HEK293T (cell line): ENCODE results near the gene ETV6.

Experiments
- CTCF ChIA-PET: fragments of 350-600 bp; formaldehyde crosslinking; extraction: SDS; loops from one replicate; lab custom pipeline; 2021; ENCODE audit warnings: antibody characterized with exemption, inconsistent platforms; lab: Yijun Ruan, JAX
- POLR2A ChIA-PET: fragments of 350-600 bp; formaldehyde crosslinking; extraction: SDS; loops from one replicate; lab custom pipeline; 2020; ENCODE audit warnings: antibody characterized with exemption, inconsistent platforms; lab: Yijun Ruan, JAX
- DNase-seq: peaks from one replicate; pipeline ENCODE4 v3.0.0; 2012; ENCODE audit warnings: mixed read lengths; ENCODE audit errors: extremely low spot score
- ARNT ChIP-seq: fragments of 450-650 bp; IDR thresholded peaks from 2 replicates; pipeline ENCODE4 v1.6.1; 2017; ENCODE audit warnings: mild to moderate bottlenecking
- BHLHE40 ChIP-seq: fragments of 450-650 bp; IDR thresholded peaks from 2 replicates; pipeline ENCODE4 v1.6.1; 2016; ENCODE audit warnings: mild to moderate bottlenecking, moderate library complexity, borderline replicate concordance
- CTBP1 ChIP-seq: fragments of 450-650 bp; IDR thresholded peaks from 2 replicates; pipeline ENCODE4 v1.6.1; 2016; ENCODE audit warnings: borderline replicate concordance
- ELF4 ChIP-seq: fragments of 450-650 bp; IDR thresholded peaks from 2 replicates; pipeline ENCODE4 v1.6.1; 2017; ENCODE audit warnings: antibody characterized with exemption
- FOXA1 ChIP-seq: fragments of 450-650 bp; IDR thresholded peaks from 2 replicates; pipeline ENCODE4 v1.6.1; 2016; ENCODE audit warnings: mild to moderate bottlenecking
- FOXK2 ChIP-seq: fragments of 450-650 bp; IDR thresholded peaks from 2 replicates; pipeline ENCODE4 v1.6.1; 2016; ENCODE audit warnings: mild to moderate bottlenecking
- FOXM1 ChIP-seq: fragments of 450-650 bp; IDR thresholded peaks from 2 replicates; pipeline ENCODE4 v1.6.1; 2017; ENCODE audit warnings: mild to moderate bottlenecking, borderline replicate concordance
- HDGF ChIP-seq: fragments of 450-650 bp; IDR thresholded peaks from 2 replicates; pipeline ENCODE4 v1.6.1; 2017; ENCODE audit warnings: antibody characterized with exemption, borderline replicate concordance
- L3MBTL2 ChIP-seq: fragments of 450-650 bp; conservative IDR thresholded peaks from 2 replicates; pipeline ENCODE4 v1.6.1; 2016; ENCODE audit warnings: mild to moderate bottlenecking
- LEF1 ChIP-seq: fragments of 450-650 bp; IDR thresholded peaks from 2 replicates; pipeline ENCODE4 v1.6.1; 2017; ENCODE audit warnings: mild to moderate bottlenecking, borderline replicate concordance
- NFRKB ChIP-seq: fragments of 450-650 bp; IDR thresholded peaks from 2 replicates; pipeline ENCODE4 v1.6.1; 2016; ENCODE audit warnings: mild to moderate bottlenecking, moderate library complexity
- SP1 ChIP-seq: fragments of 450-650 bp; IDR thresholded peaks from 2 replicates; pipeline ENCODE4 v1.6.1; 2017
- SUZ12 ChIP-seq: fragments of 450-650 bp; IDR thresholded peaks from 2 replicates; pipeline ENCODE4 v1.6.1; 2016; ENCODE audit warnings: mild to moderate bottlenecking
- TARDBP ChIP-seq: fragments of 450-650 bp; IDR thresholded peaks from 2 replicates; pipeline ENCODE4 v1.6.1; 2016
- ZNF384 ChIP-seq: fragments of 450-650 bp; IDR thresholded peaks from 2 replicates; pipeline ENCODE4 v1.6.1; 2016
- TF ChIP-seq, protein P1 (sequence below): fragments of 450-650 bp; IDR thresholded peaks from 2 replicates; pipeline ENCODE4 v1.6.1; 2016

The ETV6 gene

DNA sequence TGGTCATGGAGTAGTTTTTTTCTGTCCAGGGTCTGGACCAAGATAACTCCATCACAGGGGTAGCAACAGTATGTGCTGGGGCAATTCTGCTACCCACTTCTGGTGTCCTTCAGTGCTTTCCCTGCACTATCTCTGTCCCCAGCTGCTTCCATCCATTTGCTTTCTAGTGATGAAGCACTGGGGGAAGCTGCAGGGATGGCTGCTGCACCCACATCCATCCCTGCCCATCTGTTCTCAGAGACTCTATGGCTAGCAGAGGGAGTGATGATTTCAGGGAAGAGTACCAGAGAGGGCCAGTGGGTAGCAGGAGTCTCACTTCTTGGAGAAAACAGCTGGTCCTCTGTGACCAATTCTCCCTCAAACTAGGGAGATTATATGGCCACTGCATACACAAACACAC, 44.1 kb downstream of the ETV6 start:
- ChIA-PET CTCF (no interaction called here), POLR2A (no interaction called here)
- TF ChIP-seq ZNF384: no peak
- no peak for TF ChIP-seq ARNT
- no peak for TF ChIP-seq ELF4
- TF ChIP-seq FOXK2: no peak
- TF ChIP-seq FOXM1: no peak
- TF ChIP-seq BHLHE40: no peak
- TF ChIP-seq, protein P1, sequence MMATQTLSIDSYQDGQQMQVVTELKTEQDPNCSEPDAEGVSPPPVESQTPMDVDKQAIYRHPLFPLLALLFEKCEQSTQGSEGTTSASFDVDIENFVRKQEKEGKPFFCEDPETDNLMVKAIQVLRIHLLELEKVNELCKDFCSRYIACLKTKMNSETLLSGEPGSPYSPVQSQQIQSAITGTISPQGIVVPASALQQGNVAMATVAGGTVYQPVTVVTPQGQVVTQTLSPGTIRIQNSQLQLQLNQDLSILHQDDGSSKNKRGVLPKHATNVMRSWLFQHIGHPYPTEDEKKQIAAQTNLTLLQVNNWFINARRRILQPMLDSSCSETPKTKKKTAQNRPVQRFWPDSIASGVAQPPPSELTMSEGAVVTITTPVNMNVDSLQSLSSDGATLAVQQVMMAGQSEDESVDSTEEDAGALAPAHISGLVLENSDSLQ: no peak
- no peak for TF ChIP-seq NFRKB
- no peak for TF ChIP-seq LEF1
- no peak for TF ChIP-seq FOXA1
- TF ChIP-seq SUZ12: no peak
- no peak for TF ChIP-seq CTBP1
- no peak for TF ChIP-seq HDGF
- no peak for TF ChIP-seq TARDBP
- no peak for TF ChIP-seq L3MBTL2
- TF ChIP-seq SP1: no peak
- no peak for DNase-seq

DNA sequence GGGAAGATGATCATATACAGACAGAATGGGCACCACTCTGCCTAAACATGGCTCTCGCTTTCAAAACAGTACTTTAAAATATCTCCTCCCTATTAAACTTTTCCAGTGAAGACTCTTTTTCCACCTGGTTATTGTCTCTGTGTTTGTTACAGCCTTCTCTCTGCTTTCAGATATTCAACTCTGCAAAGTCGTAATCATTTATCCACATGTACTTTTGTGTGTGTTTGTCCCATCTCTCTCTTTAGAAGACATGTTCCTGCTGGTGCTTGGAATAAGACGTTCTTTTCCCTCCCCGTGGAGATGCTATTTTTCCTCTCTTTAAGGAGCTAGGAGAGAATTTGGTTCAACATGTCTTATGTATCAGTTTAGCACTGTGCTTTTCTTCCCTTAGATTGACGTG, 45.1 kb downstream of the ETV6 start:
- TF ChIP-seq NFRKB (no peak), L3MBTL2 (no peak), ZNF384 (no peak)
- POLR2A ChIA-PET: no interaction called here
- DNase-seq: no peak
- CTCF ChIA-PET: no interaction called here

DNA sequence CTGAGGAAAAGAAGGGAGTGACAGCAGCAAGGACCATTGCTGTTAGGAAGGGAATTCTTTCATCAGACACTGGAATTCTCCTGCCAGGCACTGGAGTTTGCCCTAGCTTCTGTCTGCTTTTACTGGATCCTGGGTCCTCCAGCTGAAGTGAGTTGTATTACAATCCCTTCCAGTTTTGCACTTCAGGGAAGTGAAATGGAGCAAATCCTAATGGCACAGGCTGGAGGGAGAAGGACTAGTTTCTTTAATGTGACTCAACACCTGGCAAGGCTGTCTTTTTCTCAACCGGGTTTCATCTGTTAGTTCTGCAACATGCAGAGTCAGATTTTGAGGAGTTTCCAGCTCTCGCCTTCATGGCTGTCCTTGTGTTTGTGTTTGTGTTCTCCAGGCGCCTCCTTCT, 45.8 kb downstream of the ETV6 start:
- ChIA-PET CTCF (no interaction called here), POLR2A (no interaction called here)
- no peak for DNase-seq
- TF ChIP-seq, protein P1: no peak
- TF ChIP-seq FOXA1: no peak
- no peak for TF ChIP-seq L3MBTL2
- TF ChIP-seq ZNF384: no peak
- TF ChIP-seq FOXK2: no peak
- no peak for TF ChIP-seq TARDBP
- TF ChIP-seq ELF4: no peak
- no peak for TF ChIP-seq SP1
- no peak for TF ChIP-seq NFRKB
- TF ChIP-seq FOXM1: no peak
- TF ChIP-seq SUZ12: no peak
- TF ChIP-seq CTBP1: no peak
- no peak for TF ChIP-seq HDGF
- TF ChIP-seq BHLHE40: no peak

DNA sequence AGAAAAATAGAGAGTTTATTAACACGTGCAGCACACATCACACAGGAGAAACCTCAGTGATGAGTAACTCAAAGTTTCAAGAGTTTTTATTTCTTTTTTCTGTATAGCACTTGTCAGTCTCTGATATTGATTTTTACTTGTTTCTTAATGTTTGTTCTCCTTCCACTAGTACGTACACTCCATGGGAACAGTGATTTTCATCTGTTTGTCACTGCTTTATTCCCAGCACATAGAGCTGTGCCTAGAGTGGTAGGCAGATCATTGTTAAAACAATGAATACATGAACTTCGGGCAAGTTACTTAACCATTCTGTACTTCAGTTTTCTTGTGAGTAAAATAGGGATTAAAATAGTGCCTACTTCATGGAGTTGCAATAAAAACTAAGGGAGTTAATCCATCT, 46.6 kb downstream of the ETV6 start:
- no peak for DNase-seq
- TF ChIP-seq ELF4 (no peak), HDGF (no peak), L3MBTL2 (no peak), ZNF384 (no peak), ARNT (no peak), BHLHE40 (no peak), FOXM1 (no peak), FOXA1 (no peak)
- CTCF ChIA-PET: no interaction called here
- POLR2A ChIA-PET: no interaction called here

DNA sequence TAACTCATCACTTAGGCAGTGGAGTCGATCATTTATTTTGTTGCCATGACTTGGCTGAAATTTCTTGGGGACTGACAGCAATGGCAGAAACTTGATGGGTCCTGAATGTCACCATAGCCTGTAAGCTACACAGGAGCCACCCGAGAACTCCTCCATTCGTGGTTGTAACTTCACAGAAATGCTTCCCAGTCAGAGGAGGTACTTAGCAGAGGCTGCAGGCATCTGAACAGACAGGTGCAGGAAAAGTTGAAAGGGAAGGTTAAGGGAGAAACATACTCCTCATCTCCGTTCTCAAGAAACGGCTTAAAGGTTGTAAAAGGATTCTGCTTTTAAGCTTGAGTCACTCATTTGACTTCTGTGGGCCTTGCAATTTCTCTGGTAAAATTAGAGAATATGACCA, 47.7 kb downstream of the ETV6 start:
- no peak for DNase-seq
- CTCF ChIA-PET: no interaction called here
- POLR2A ChIA-PET: no interaction called here
- TF ChIP-seq FOXM1 (no peak), NFRKB (no peak)

DNA sequence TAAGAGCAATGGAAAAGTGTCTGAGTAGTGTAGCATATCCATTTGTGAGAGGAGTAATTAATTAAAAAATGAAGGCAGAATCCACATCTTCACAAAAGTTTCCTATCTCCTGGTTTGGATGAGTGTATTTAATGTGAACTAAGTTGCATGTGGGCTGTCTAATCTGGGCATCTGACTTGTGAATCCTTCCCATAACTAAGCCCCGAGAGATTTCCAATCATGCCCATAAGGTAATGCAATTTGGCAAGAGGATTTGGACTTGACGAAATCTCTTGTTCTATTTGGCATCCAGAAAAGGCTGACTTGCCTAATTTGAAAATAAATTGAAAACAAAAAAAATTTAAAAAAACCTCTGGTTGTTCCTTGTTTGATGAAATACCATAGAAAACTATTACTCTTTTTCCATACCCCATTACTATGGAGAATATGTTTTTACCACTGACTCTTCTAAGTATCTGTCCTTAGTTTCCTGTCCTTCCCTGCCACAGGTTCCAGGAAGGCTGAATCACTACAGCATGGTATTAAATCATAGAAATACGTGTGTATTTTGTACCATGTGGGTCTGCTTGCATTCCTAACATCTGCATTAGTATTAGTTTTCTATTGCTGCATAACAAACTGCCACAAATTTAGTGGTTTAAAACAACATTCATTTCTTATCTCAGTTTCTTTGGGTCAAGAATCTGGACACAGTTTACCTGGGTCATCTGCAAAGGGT, 48.4 kb downstream of the ETV6 start:
- ChIA-PET POLR2A (no interaction called here), CTCF (no interaction called here)
- TF ChIP-seq ZNF384 (no peak), SP1 (no peak), ARNT (no peak), HDGF (no peak), ELF4 (no peak), FOXK2 (no peak), LEF1 (no peak)
- TF ChIP-seq, protein P1: no peak
- DNase-seq: no peak

DNA sequence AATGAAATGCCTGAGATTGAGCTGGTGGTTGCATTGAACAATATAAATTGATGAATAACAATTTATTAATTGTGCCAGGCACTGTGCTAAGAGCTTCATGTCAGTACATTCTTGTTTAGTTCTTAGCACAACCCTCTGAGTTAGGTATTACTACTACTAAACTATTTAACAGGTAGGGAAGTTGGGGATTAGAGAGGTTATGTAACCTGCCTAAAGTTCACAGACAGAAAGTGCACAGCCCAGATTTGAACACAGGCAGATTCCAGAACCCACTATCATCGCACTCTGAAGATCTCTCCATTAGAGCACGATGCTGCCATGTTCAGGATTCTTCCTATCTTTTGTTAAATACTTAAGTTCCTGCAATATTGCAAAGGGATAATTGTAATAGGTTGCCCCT, 49.3 kb downstream of the ETV6 start:
- ChIA-PET POLR2A (no interaction called here), CTCF (no interaction called here)
- DNase-seq: no peak

More for the DNA sequence above, 49.3 kb downstream of the ETV6 start:
- TF ChIP-seq ELF4: no peak
- no peak for TF ChIP-seq SP1
- no peak for TF ChIP-seq ZNF384
- TF ChIP-seq NFRKB: no peak
- no peak for TF ChIP-seq FOXK2
- TF ChIP-seq SUZ12: no peak
- no peak for TF ChIP-seq TARDBP
- TF ChIP-seq HDGF: no peak
- TF ChIP-seq FOXA1: no peak
- no peak for TF ChIP-seq BHLHE40
